CD4-positive, alpha-beta T cell (primary cell): ENCODE data around the gene ACACA. TPM values are rescaled to one million over a fixed set of nuclear protein-coding genes. Genes with fewer than 3 reads are reported as not detected.

ENCODE experiments used
- ATAC-seq: fragments of 200-7000 bp; cut with Tn5 transposase; one replicate; pipeline ENCODE4 v1.10.0; 2022; ENCODE audit warnings: mild to moderate bottlenecking; ENCODE audit not compliant: poor library complexity
- CTCF ChIA-PET: fragments of 350-600 bp; sonication (Branson Sonifier 250); formaldehyde crosslinking; loops from one replicate; lab custom pipeline; 2021; ENCODE audit warnings: antibody characterized with exemption, inconsistent platforms; lab: Charles Lee
- POLR2A ChIA-PET: fragments of 350-600 bp; sonication (Branson Sonifier 250); formaldehyde crosslinking; loops from one replicate; lab custom pipeline; 2021; ENCODE audit warnings: antibody characterized with exemption, inconsistent platforms; lab: Charles Lee
- DNase-seq, 14 experiments: peaks; one replicate each; pipeline ENCODE4 v3.0.0-alpha.2; 2013 to 2020; ENCODE audit warnings: mixed read lengths in 2 of 14
- H3K27ac ChIP-seq, 2 donors: one replicate each; pipeline versions ENCODE4 v1.5.1 to v1.7.0; 2013; ENCODE audit warnings: low read length in 2 of 2, low read depth in 1 of 2, mild to moderate bottlenecking in 1 of 2
- H3K27me3 ChIP-seq, 2 experiments: 1 replicate in 1 of 2; 2 replicates in 1 of 2; pipeline versions ENCODE4 v1.6.1 to v1.7.0; 2013; ENCODE audit warnings: low read length in 2 of 2, control low read depth in 1 of 2, mild to moderate bottlenecking in 1 of 2, moderate library complexity in 1 of 2; ENCODE audit not compliant: insufficient read depth in 2 of 2, control insufficient read depth in 1 of 2
- H3K36me3 ChIP-seq: one replicate; pipeline ENCODE4 v1.6.1; 2013; ENCODE audit warnings: low read length, control low read depth; ENCODE audit not compliant: insufficient read depth
- H3K4me1 ChIP-seq: one replicate; pipeline ENCODE4 v1.6.1; 2013; ENCODE audit warnings: low read length, control low read depth; ENCODE audit not compliant: insufficient read depth
- H3K4me3 ChIP-seq: one replicate; pipeline ENCODE4 v1.5.1; 2013; ENCODE audit warnings: mild to moderate bottlenecking, low read length, moderate library complexity
- H3K9me3 ChIP-seq, 2 experiments: 1 replicate in 1 of 2; 2 replicates in 1 of 2; pipeline versions ENCODE4 v1.6.1 to v1.7.0; 2013; ENCODE audit warnings: low read length in 2 of 2, mild to moderate bottlenecking in 2 of 2, control low read depth in 1 of 2, moderate library complexity in 1 of 2; ENCODE audit not compliant: control insufficient read depth in 1 of 2, insufficient read depth in 1 of 2
- H3K27ac Mint-ChIP-seq: one replicate; pipeline ENCODE4 v1.8.0; 2020; ENCODE audit warnings: mixed read lengths
- H3K27me3 Mint-ChIP-seq: one replicate; pipeline ENCODE4 v1.8.0; 2021; ENCODE audit warnings: mixed read lengths
- H3K36me3 Mint-ChIP-seq: one replicate; pipeline ENCODE4 v1.8.0; 2021; ENCODE audit warnings: low read depth, mixed read lengths
- H3K4me1 Mint-ChIP-seq: one replicate; pipeline ENCODE4 v1.8.0; 2021; ENCODE audit warnings: low read depth, mixed read lengths
- H3K4me3 Mint-ChIP-seq: one replicate; pipeline ENCODE4 v1.8.0; 2020; ENCODE audit warnings: mild to moderate bottlenecking, mixed read lengths
- H3K9me3 Mint-ChIP-seq: one replicate; pipeline ENCODE4 v1.8.0; 2020; ENCODE audit warnings: mixed read lengths
- CTCF ChIP-seq: fragments of 200-600 bp; IDR thresholded peaks from one replicate; pipeline ENCODE4 v1.8.0; 2022; ENCODE audit warnings: antibody characterized with exemption, mild to moderate bottlenecking
- intact Hi-C, 2 experiments: fragments of 100-400 bp; cut with DNase I in 1 of 2; cut with micrococcal nuclease in 1 of 2; formaldehyde crosslinking; loops; one replicate each; pipeline versions ENCODE4 v1.15.1 to v1.9.0; 2023 to 2025; cut with DNase I, micrococcal nuclease
- total RNA-seq, 174 experiments: library from RNA in 2 of 174; stranded (reverse) in 2 of 174; gene quantifications; one replicate each; pipeline ENCODE4 v1.2.3 and lab custom pipeline; 2021 to 2026

ACACA gene
- total RNA-seq, 2 experiments from 2014 or later: 26.0 to 28.9 TPM

- POLR2A ChIA-PET: no interaction called here
- H3K4me3 Mint-ChIP-seq: no peak overlapping the region
- TF ChIP-seq CTCF: no peak
- no peaks in the 10 kb centered on the region for H3K9me3 ChIP-seq
- CTCF ChIA-PET: interaction anchor here (1.8 kb wide), 1 partner anchor 16 kb away, joined by 3 read pairs; no protein-coding TSS in a partner anchor
- no peak overlapping the region for H3K4me3 ChIP-seq
- no peaks in the 10 kb centered on the region for H3K27me3 ChIP-seq
- H3K36me3 ChIP-seq: peaks cover 5% of the 10 kb centered on the region
- no peak overlapping the region for H3K27ac Mint-ChIP-seq
- peaks cover 57% of the 10 kb centered on the region for H3K36me3 Mint-ChIP-seq
- DNase-seq: no peak
- no peaks in the 10 kb centered on the region for H3K9me3 Mint-ChIP-seq
- ATAC-seq: no peak
- H3K4me1 ChIP-seq: no peaks in the 10 kb centered on the region
- intact Hi-C loops: no loop called here
- H3K27me3 Mint-ChIP-seq: no peaks in the 10 kb centered on the region
- no peak overlapping the region for H3K27ac ChIP-seq
- peaks cover 5% of the 10 kb centered on the region for H3K4me1 Mint-ChIP-seq
Observed at GRCh38 chr17:37284191-37284590, 122.4 kb downstream of the ACACA start.

GRCh38 chr17:37283414-37283961 is 123.1 kb downstream of the ACACA start:
- no peaks in the 10 kb centered on the region for H3K9me3 ChIP-seq
- ATAC-seq (no peak), DNase-seq (no peak)
- no peaks in the 10 kb centered on the region for H3K4me1 ChIP-seq
- peaks cover 5% of the 10 kb centered on the region for H3K4me1 Mint-ChIP-seq
- H3K36me3 ChIP-seq: peaks cover 5% of the 10 kb centered on the region
- intact Hi-C loops: no loop called here
- ChIA-PET POLR2A (no interaction called here), CTCF (interaction anchor here (1.8 kb wide), 1 partner anchor 16 kb away, joined by 3 read pairs; no protein-coding TSS in a partner anchor)
- H3K4me3 Mint-ChIP-seq: no peak overlapping the region
- no peaks in the 10 kb centered on the region for H3K9me3 Mint-ChIP-seq
- H3K36me3 Mint-ChIP-seq: peaks cover 56% of the 10 kb centered on the region
- no peak overlapping the region for H3K27ac ChIP-seq
- H3K27me3 Mint-ChIP-seq: no peaks in the 10 kb centered on the region
- no peak for TF ChIP-seq CTCF
- H3K27ac Mint-ChIP-seq: no peak overlapping the region
- no peak overlapping the region for H3K4me3 ChIP-seq
- no peaks in the 10 kb centered on the region for H3K27me3 ChIP-seq

- Histone ChIP-seq H3K27ac (no peak overlapping the region), H3K9me3 (no peaks in the 10 kb centered on the region), H3K27me3 (no peaks in the 10 kb centered on the region), H3K4me1 (no peaks in the 10 kb centered on the region), H3K36me3 (peaks cover 10% of the 10 kb centered on the region), H3K4me3 (no peak overlapping the region)
- Mint-ChIP-seq H3K9me3 (no peaks in the 10 kb centered on the region), H3K4me1 (peaks cover 5% of the 10 kb centered on the region), H3K4me3 (no peak overlapping the region), H3K27me3 (no peaks in the 10 kb centered on the region), H3K27ac (no peak overlapping the region), H3K36me3 (peaks cover 66% of the 10 kb centered on the region)
- ChIA-PET CTCF (no interaction called here), POLR2A (no interaction called here)
- no peak for DNase-seq
- intact Hi-C loops: no loop called here
- no peak for TF ChIP-seq CTCF
- no peak for ATAC-seq
Observed at GRCh38 chr17:37280841-37281240, 125.8 kb downstream of the ACACA start.
